Lung (tissue), 12 donors: ENCODE results near the gene PLEKHM3. TPM values are rescaled to one million over a fixed set of nuclear protein-coding genes. Genes with fewer than 3 reads are reported as not detected.

Experiments
- ATAC-seq: fragments of 200-7000 bp; cut with Tn5 transposase; one replicate; pipeline ENCODE4 v1.9.1; 2020; ENCODE audit warnings: moderate number of reproducible peaks; ENCODE audit not compliant: insufficient read depth, low FRiP score
- DNase-seq, 3 donors: peaks; one replicate each; pipeline ENCODE4 v3.0.0-alpha.2; 2013 to 2017
- H3K27ac ChIP-seq, 2 donors: one replicate each; pipeline ENCODE4 v1.5.1; 2013; ENCODE audit warnings: mild to moderate bottlenecking in 2 of 2, moderate library complexity in 2 of 2, control low read depth in 1 of 2, inconsistent platforms in 1 of 2, low read depth in 1 of 2, low read length in 1 of 2
- H3K27me3 ChIP-seq, 3 donors: one replicate each; pipeline ENCODE4 v1.5.1; 2013; ENCODE audit warnings: low read length in 2 of 3; ENCODE audit not compliant: control insufficient read depth in 3 of 3, insufficient read depth in 3 of 3
- H3K36me3 ChIP-seq, 4 donors: one replicate each; pipeline ENCODE4 v1.5.1; 2013; ENCODE audit warnings: low read length in 4 of 4, mild to moderate bottlenecking in 1 of 4, moderate library complexity in 1 of 4; ENCODE audit not compliant: control insufficient read depth in 4 of 4, insufficient read depth in 4 of 4
- H3K4me1 ChIP-seq, 5 donors: one replicate each; pipeline ENCODE4 v1.5.1; 2013; ENCODE audit warnings: low read length in 5 of 5, mild to moderate bottlenecking in 2 of 5, moderate library complexity in 1 of 5; ENCODE audit not compliant: control insufficient read depth in 5 of 5, insufficient read depth in 5 of 5
- H3K4me3 ChIP-seq: one replicate; pipeline ENCODE4 v1.5.1; 2013; ENCODE audit warnings: mild to moderate bottlenecking, control low read depth, moderate library complexity
- H3K9ac ChIP-seq, 2 donors: one replicate each; pipeline ENCODE4 v1.5.1; 2013; ENCODE audit warnings: low read length in 2 of 2, control low read depth in 1 of 2; ENCODE audit not compliant: insufficient read depth in 1 of 2
- H3K9me3 ChIP-seq, 4 donors: one replicate each; pipeline ENCODE4 v1.5.1; 2013; ENCODE audit warnings: low read length in 3 of 4, mild to moderate bottlenecking in 1 of 4, moderate library complexity in 1 of 4; ENCODE audit not compliant: control insufficient read depth in 4 of 4, insufficient read depth in 3 of 4
- WGBS, 2 donors: extraction: QIAGEN DNeasy Blood & Tissue Kit; methylation state at CpG; one replicate each; pipeline ENCODE4 v1.1.7; 2013; 5-methylcytosine and 5-hydroxymethylcytosine counted together
- polyA plus RNA-seq, 2 donors: library from polyadenylated mRNA; stranded (reverse); fragments of 200-250 nt; gene quantifications; one replicate each; pipeline ENCODE4 v1.2.1, GENCODE V29; 2013
- total RNA-seq, 2 donors: library from RNA; depleted of rRNA in 1 of 2; stranded (reverse); fragments of >200 nt in 1 of 2; gene quantifications; one replicate each; pipeline ENCODE4 v1.2.1, GENCODE V29; 2014 to 2021
- TF ChIP-seq, protein P1 (sequence below): IDR thresholded peaks from 2 replicates; pipeline ENCODE4 v1.5.1; 2012; ENCODE audit warnings: mild to moderate bottlenecking; ENCODE audit errors: control extremely low read depth, extremely low read depth
- donor health status: control.
- donor health status: control.
- donor health status: Bipolar disorder and iron deficiency.
- donor health status: healthy.
- donor health status: DM: yes; HTN: yes; CAD: no.

PLEKHM3 gene
- total and polyA plus RNA-seq, 4 donors, result 5.6 to 32.9 (median 12.4) TPM

DNA sequence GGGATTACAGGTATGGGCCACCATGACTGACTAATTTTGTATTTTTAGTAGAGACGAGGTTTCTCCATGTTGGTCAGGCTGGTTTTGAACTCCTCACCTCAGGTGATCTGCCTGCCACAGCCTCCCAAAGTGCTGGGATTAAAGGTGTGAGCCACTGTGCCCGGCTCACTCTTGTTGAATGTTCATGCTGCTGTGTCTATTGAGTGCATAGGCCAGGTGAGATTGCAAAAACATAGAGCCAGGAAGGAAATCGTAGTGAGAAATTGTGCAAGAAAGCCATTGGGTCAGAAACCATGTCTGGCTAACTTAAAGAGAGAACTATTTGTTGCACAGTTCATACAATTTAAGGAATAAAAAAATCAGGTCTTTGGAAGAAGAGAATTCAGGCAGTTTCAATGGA, 210.1 kb downstream of the PLEKHM3 start:
- Histone ChIP-seq H3K9ac (no peak overlapping the region), H3K27ac (no peak overlapping the region), H3K9me3 (no peaks in the 10 kb centered on the region), H3K36me3 (no peaks in the 10 kb centered on the region), H3K4me3 (no peak overlapping the region), H3K27me3 (no peaks in the 10 kb centered on the region), H3K4me1 (peaks cover 0 to 14% (median 9%) of the 10 kb centered on the region in 5 donors)
- DNase-seq, result no peak
- 41 to 69% methylated on average over 3 of the region's 3 CpGs for WGBS, 2 donors
- ATAC-seq, result no peak
- TF ChIP-seq, protein P1, sequence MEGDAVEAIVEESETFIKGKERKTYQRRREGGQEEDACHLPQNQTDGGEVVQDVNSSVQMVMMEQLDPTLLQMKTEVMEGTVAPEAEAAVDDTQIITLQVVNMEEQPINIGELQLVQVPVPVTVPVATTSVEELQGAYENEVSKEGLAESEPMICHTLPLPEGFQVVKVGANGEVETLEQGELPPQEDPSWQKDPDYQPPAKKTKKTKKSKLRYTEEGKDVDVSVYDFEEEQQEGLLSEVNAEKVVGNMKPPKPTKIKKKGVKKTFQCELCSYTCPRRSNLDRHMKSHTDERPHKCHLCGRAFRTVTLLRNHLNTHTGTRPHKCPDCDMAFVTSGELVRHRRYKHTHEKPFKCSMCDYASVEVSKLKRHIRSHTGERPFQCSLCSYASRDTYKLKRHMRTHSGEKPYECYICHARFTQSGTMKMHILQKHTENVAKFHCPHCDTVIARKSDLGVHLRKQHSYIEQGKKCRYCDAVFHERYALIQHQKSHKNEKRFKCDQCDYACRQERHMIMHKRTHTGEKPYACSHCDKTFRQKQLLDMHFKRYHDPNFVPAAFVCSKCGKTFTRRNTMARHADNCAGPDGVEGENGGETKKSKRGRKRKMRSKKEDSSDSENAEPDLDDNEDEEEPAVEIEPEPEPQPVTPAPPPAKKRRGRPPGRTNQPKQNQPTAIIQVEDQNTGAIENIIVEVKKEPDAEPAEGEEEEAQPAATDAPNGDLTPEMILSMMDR, result no peak

DNA sequence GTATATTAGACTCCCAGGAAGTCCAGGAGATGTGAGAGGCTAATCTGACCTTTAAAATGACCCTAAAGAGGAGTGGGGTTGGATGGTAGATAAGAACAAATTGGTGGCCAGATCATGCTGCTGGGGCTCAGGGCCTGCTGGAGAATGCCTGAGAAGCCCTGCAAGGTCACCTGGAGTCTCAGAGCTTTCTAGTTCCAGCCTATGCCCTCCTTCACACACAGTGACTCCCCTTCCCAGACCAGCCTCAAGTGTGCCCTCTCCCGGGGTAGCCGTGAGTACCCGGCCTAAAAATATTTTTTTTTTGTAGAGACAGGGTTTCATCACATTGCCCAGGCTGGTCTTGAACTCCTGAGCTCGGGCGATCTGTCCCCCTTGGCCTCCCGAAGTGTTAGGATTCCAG, 211.4 kb downstream of the PLEKHM3 start:
- Histone ChIP-seq H3K4me1 (peaks cover 0 to 12% (median 0%) of the 10 kb centered on the region in 5 donors), H3K4me3 (no peak overlapping the region), H3K9ac (no peak overlapping the region), H3K9me3 (no peaks in the 10 kb centered on the region), H3K27ac (no peak overlapping the region), H3K36me3 (no peaks in the 10 kb centered on the region), H3K27me3 (no peaks in the 10 kb centered on the region)
- 68 to 91% methylated on average over 6 of the region's 6 CpGs for WGBS, 2 donors
- no peak for ATAC-seq
- TF ChIP-seq, protein P1, result no peak
- DNase-seq, result no peak

DNA sequence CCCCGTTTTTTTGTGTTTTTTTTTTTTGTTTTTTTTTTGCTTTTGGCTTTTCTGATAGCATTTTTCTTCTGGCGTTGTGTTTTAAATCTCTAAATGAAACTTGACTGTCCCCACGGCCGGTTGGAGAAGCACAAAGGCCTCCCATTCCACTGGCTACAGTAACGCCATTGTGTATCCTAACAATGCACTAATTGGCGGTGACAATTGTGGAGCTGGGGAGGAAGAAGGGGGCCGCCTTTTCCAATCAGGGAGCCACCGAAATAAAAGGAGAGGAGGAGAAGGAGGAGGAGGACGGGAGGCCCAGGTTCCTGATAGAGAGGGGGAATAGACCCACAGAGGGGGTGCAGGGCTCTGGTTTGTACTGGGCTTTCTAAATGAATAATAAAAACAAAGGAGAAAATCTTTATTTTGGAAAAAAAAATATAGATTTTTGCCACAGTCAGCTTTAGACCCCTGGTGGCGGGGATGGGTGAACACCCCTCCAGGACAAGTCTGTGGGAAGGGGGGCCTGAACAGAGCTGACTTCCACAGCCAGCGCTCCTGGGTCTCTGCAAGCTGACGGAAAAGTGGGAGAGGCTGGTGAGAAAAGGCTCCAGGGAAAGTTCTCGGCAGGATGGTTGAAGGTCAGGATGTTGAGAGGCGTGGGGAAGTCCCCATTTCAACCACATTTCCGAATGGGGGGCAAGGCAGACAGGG, 212.0 kb downstream of the PLEKHM3 start:
- Histone ChIP-seq H3K27ac (no peak overlapping the region), H3K9me3 (no peaks in the 10 kb centered on the region), H3K4me1 (peaks cover 0 to 12% (median 0%) of the 10 kb centered on the region in 5 donors), H3K4me3 (no peak overlapping the region), H3K36me3 (no peaks in the 10 kb centered on the region), H3K27me3 (no peaks in the 10 kb centered on the region), H3K9ac (no peak overlapping the region)
- ATAC-seq, result no peak
- TF ChIP-seq, protein P1, result no peak
- DNase-seq, result no peak
- 76 to 79% methylated on average over 15 of the region's 15 CpGs for WGBS, 2 donors

DNA sequence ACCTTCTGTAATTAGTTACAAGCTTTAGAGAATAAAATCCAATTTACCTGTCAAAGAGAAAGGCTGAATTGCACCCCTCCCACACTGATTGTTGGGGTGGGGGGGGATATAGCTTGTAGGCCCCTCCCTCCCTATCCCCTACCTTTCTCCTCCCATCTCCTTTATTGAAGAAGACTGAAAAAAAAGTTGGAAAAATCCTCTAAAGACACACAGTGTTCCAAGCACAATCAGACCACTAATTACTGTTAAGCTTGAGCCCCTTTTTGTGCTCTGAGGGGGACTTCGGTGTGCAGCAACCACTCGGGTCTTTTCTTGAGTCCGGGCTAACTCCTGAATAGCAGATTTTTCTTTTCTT, 212.6 kb downstream of the PLEKHM3 start:
- Histone ChIP-seq H3K9me3 (no peaks in the 10 kb centered on the region), H3K27ac (no peak overlapping the region), H3K4me3 (no peak overlapping the region), H3K36me3 (no peaks in the 10 kb centered on the region), H3K4me1 (peaks cover 0 to 12% (median 0%) of the 10 kb centered on the region in 5 donors), H3K27me3 (no peaks in the 10 kb centered on the region), H3K9ac (no peak overlapping the region)
- DNase-seq, result no peak
- TF ChIP-seq, protein P1, result no peak
- no peak for ATAC-seq
- 88 to 91% methylated on average over 3 of the region's 3 CpGs for WGBS, 2 donors
